Lower leg skin (tissue), 3 donors: ENCODE results near the gene CRAT.

ENCODE experiments used
- CTCF ChIP-seq, 3 donors: fragments of 450-650 bp; IDR thresholded peaks; one replicate each; pipeline ENCODE4 v1.5.1; 2016; ENCODE audit warnings: antibody characterized with exemption in 3 of 3, mild to moderate bottlenecking in 3 of 3, moderate library complexity in 2 of 3
- POLR2A ChIP-seq, 2 donors: fragments of 450-650 bp; IDR thresholded peaks; one replicate each; pipeline ENCODE4 v1.6.1; 2016 to 2017; ENCODE audit warnings: antibody characterized with exemption in 2 of 2, mild to moderate bottlenecking in 1 of 2, moderate library complexity in 1 of 2

GRCh38 chr9:129140397-129141065, 29.9 kb upstream of the CRAT start:
- no peak for TF ChIP-seq CTCF (IDR thresholded peaks at IDR 0.05)
- TF ChIP-seq POLR2A (IDR thresholded peaks at IDR 0.05): no peak
